NOMO-1 treated with DMSO at 0.1 percent for 48 hours (cell line): Measurements from ENCODE around the gene C9orf43.

Source experiments
- DNase-seq: peaks from one replicate; lab custom pipeline; 2025; ENCODE audit not compliant: unreplicated experiment; lab: John Stamatoyannopoulos, UW

The C9orf43 gene

DNA sequence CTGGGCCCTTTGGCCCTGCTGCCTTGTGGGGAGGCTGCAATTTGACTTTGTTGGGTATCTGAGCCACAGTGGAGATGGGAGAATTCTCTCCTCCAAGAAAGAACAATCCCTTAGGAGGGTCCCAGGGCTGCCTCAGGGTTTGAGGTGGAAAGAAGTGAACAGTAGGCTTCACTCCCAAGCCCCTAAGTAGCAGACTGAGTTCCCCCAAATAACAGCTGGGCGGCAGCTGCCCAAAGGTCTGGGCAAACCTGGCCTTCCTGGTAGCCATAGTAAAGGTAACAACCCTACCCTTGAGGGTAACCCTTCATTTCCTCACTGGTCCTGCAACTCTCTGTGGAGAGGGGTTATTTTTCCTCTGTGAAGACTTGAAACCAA, 53.7 kb downstream of the C9orf43 start:
- DNase-seq = no peak

DNA sequence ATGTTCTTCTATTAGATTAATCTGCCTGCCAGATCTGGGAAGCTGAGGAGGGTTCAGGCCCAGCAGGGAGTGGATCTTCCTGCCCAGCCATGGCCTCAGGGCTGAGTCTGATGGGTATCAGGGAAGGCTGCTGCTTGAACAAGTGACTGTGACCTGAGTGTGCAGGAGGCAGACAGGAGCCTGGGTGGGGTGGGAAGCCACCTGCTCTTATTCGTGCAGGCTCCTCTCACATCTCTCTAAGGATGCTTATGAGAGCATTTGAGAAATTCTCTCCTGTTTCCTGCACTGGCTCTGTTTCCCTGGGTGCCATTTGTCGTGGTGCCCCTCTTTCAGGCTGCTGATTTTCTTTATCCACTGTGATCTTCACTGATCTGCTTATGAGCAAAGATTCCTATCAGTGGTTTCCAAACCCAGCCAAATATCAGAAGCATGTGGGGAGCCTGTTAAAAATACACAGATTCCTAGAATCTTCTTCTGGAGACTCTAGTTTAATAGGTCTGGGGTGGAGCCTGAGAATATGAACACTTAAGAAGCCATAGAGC, 55.1 kb downstream of the C9orf43 start:
- no peak for DNase-seq

DNA sequence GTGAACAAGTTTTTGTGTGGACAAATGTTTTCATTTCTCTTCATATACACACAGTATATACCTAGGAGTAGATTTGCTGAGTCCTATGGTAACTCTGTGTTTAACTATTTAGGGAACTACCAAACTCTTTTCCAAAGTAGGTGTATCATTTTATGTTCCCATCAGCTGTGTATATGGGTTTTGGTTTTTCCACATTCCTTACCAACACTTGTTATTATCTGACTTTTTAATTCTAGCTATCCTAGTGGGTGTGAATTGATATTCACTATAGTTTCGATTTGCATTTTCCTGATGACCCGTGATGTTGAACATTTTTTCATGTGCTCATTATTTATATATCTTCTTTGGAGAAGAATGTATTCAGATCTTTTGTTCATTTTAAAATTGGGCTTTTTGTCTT, 56.6 kb downstream of the C9orf43 start:
- DNase-seq = no peak

DNA sequence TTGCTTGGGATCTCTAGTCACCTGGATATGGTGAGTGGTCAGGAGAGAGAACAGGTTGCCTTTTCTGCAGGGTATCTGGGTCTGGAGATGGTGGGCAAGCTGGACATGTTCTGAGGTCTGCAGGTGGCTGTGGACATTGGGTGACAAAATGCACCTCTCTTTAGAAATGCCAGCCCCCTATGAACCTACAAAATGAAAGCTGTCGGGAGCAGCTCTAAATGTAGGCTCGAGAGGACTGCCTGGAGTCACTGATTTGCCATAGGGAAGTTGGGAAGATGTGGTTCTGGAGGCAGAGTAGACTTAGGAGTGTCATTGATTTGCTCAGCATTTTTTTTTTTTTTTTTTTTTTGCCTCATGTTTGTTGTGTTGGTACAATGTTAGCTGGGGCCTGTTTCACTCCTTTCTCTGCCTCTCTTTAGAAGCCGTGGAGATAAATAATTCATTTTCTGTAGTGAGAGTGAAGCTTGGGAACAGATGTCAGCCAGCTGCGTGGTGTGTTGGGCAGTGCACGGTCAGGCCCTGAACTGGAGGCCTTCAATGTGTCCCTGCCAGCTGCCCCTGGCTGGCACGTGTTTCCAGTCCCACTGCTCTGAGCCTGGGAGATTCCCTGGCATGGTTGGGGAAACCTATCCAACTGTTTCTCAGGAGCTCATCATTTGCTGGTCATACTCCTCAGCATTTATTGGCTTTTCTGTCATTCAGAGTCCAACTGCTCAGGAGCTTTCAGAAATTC, 58.3 kb downstream of the C9orf43 start:
- DNase-seq = no peak

DNA sequence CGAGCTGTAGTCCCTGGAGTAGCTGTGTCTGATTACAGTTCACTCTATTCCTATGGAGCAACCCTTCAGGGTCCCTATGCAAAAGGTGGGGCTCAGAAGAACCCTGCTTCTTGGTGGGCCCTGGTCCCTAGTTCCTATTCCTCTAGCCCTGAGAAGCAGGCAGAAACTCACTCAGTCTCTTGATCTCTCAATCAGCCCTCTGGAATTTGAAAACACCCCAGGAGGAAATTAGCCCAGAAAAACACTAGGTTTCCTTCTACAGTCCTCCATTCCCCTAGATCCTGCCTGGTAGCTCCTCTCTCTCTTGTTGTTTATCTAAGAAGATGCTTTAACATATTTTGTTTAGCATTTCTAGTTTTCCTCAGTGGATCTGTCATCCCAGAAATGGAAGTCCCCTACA, 60.6 kb downstream of the C9orf43 start:
- DNase-seq = no peak

DNA sequence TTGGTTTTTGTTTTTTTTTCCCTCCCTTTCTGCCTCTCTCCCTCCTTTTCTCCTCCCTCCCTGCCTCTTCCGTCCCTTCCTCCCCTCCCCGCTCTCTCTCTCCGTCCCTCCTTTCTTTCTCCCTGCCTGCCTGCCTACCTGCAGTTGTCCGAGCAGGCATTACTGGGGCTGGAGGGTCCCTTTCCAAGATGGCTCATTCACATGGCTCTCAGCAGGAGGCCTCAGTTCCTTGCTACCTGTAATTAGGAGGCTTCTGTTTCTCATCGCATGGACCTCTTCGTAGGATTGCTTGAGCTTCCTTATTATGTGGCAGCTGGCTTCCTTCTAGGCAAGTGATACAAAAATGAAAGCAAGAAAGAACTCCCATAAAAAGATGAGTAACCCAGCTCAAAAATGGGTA, 61.0 kb downstream of the C9orf43 start:
- no peak for DNase-seq

DNA sequence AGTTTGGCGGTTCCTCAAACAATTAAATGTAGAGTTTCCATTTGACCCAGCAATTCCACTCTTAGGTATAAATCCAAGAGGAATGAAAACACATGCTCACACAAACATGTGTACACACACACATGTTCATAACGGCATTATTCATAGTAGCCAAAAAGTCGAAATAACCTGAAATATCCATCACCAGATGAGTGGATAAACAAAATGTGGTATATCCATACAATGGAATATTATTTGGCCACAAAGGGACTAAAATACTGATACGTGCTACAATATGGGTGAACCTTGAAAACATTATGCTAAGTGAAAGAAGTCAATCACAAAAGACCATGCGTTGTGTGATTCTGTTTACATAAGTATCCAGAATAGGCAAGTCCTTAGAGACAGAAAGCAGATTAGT, 61.7 kb downstream of the C9orf43 start:
- DNase-seq = no peak

DNA sequence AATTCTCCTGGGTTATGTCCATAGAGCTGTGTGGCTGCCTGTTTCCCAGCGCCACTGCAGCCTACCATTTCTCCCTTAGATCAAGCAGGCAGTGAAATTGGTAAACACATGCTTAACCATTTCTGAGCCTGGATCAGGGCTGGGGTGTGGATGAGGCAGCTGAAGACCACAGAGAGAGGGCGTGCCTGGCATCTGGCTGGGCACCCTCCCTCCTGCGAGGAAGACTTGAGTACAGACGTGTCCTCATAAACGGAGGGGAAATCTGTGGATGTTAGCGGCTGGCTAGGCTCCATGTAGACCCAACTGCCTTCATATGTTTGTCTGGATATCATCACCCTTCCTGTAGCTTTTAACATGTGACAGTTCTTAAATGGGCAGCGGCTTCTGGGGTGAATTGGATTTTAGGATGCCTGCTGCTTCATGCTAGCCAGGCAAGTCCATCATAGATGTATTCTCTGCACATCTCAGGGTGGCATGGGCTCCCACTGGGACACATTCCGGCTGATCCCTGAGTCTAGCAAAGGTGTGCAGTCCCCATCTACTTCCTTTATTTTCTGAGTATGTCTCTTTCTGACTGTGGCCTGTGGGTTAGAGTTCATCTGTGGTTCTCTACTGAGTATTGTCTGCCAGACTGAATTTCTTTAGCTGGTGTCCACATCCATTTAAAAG, 63.9 kb downstream of the C9orf43 start:
- no peak for DNase-seq

DNA sequence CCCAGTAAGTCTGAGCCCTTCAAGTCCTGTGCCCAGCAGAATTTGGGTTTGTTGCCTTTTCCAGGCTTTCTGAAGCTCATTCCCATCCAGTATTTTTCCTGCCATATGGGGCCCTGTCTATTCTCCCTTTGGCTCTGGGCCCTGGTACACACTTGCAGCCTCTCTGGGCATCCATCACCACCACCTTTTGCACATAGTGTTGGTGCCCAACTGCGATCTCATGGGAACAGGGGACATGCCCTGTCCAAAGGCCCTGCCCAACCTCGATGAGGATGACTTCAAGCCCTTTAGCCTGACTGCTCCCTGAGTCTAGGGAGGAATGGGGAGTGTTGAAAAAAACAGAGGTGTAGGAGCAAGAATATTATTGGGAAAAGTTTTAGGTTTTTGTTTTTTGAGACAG, 64.5 kb downstream of the C9orf43 start:
- no peak for DNase-seq

DNA sequence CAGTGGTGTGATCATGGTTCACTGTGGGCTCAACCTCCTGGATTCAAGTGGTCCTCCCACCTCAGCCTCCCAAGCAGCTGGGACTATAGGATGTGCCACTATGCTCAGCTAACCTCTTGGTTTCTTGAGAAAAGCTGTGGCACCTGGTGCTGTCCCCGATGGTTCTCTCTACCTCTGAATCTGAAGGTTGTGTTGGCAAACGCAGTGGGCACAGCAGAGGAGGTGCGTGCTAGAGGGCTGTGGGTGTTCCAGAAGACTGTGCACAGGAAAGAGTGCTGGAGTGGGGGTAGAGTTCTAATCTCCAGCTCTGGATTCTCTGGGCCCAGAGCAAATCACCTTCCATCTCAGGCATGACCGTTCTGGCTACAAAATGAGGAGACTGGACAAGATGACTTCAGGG, 65.4 kb downstream of the C9orf43 start:
- DNase-seq = no peak

DNA sequence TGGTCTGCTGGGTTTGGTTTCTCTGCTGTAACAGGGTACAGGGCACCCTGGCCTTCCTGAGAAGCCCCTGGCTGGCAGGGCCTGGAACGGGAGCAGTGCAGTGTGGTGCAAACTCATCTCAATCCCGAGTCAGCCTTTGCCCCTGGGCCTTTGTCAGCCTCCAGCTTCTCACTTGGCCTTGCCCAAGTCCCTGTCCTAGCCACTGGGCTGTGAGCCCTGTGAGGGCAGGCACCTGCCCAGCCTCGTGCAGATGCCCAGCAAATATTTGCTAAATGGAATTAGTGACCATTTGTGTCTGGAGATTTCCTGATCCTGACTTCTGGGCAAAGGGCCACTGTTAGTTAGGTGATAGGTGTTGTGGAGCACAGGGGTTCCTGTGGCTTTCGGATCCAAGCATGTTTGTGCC, 66.0 kb downstream of the C9orf43 start:
- DNase-seq = no peak

DNA sequence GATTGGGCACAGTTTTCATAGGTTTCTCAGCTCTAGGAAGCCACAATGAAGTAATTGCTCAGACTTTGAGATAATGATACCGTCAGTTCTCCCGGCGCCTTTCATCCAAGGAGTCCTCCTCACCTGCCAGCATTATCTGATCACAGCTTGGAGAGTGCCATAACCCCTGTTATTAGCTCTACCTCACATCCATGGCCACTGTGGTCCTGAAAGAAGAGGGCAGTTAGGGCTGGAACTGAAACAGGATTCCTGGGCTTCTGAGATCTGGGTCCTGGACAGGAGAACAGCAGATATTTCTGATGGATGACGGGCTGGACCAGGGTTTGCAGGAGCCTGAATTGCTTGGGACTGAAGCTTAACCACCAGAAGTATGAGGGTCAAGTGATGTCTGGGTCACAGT, 66.5 kb downstream of the C9orf43 start:
- DNase-seq = no peak

DNA sequence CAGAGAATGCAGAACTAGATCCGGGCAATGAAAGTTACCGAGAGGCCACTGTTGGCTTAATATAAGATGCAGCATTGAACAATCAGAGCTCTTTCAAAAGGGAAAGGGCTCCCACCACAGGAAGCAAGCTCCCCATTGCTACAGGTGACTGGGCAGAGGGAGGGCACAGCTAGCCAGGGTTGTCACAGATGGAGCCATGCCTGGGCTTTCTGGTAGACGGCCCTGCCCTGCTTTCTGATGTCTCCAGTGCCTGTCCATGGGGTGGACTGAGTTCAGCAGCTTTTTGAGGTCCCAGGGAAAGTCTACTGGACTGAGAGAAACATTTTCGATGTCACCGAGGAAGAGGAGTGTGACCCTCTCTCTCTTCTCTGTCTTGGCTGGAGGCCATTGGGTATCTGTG, 67.1 kb downstream of the C9orf43 start:
- DNase-seq = no peak

DNA sequence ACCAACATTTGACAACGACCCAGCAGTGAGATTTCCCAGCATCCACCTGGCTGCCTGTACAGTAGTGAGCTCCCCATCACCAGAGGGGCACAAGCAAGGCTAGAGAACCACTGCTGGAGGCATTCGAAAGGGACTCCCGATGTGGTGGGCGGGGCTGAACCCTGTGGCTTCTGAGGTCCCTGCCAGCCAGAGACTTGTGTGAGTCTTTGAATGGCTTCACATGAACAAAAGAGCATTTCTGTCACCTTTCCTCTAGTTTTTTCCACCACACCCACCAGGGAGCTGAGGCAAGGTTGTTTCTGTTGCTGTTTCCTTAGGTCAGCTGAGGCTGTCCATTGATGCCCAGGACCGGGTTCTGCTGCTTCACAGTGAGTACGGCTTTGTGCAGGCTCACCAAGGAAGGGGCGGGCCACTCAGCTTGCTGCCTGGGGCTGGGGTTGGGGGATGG, 68.7 kb downstream of the C9orf43 start:
- no peak for DNase-seq
